A673 (cell line): Measurements from ENCODE around the gene DYNC2I2. TPM values are rescaled to one million over a fixed set of nuclear protein-coding genes. Genes with fewer than 3 reads are reported as not detected.

ENCODE experiments used
- BruUV-seq: library from RNA; stranded (reverse); fragments of 400-500 nt; replicated peaks from 2 replicates; lab custom pipeline; 2021; lab: Mats Ljungman, UMichigan
- CTCF ChIA-PET: fragments of 300-600 bp; sonication (Branson Sonifier 250); formaldehyde crosslinking; loops from one replicate; lab custom pipeline; 2022; ENCODE audit warnings: antibody characterized with exemption; lab: Charles Lee
- POLR2A ChIA-PET: fragments of 300-600 bp; sonication (Branson Sonifier 250); formaldehyde crosslinking; loops from one replicate; lab custom pipeline; 2022; ENCODE audit warnings: antibody characterized with exemption; ENCODE audit not compliant: low non-redundant PET; lab: Charles Lee
- DNase-seq: peaks from one replicate; pipeline ENCODE4 v3.0.0-alpha.2; 2015; ENCODE audit warnings: low spot score
- H3K27ac ChIP-seq: fragments of 200-600 bp; sonication (generic); 2 replicates; pipeline ENCODE4 v1.5.1; 2016; ENCODE audit warnings: mixed run types, low read depth, mild to moderate bottlenecking, mixed read lengths, antibody characterized with exemption, low read length; ENCODE audit not compliant: poor library complexity, severe bottlenecking
- H3K27me3 ChIP-seq: fragments of 200-600 bp; sonication (generic); replicated peaks from 2 replicates; pipeline ENCODE4 v1.6.1; 2017; ENCODE audit warnings: mixed run types, low read depth, mild to moderate bottlenecking, mixed read lengths, antibody characterized with exemption, low read length; ENCODE audit not compliant: insufficient read depth, poor library complexity
- H3K36me3 ChIP-seq: fragments of 200-600 bp; sonication (generic); 2 replicates; pipeline ENCODE4 v1.6.1; 2016; ENCODE audit warnings: mixed run types, mild to moderate bottlenecking, mixed read lengths, antibody characterized with exemption, low read length; ENCODE audit not compliant: insufficient read depth, poor library complexity, severe bottlenecking
- H3K4me1 ChIP-seq: fragments of 200-600 bp; sonication (generic); 2 replicates; pipeline ENCODE4 v1.6.1; 2017; ENCODE audit warnings: mixed run types, mild to moderate bottlenecking, mixed read lengths, antibody characterized with exemption, low read length; ENCODE audit not compliant: insufficient read depth, poor library complexity, severe bottlenecking
- H3K4me3 ChIP-seq: fragments of 200-600 bp; sonication (generic); 2 replicates; pipeline ENCODE4 v1.5.1; 2016; ENCODE audit warnings: low read depth, mixed run types, mild to moderate bottlenecking, mixed read lengths, low read length; ENCODE audit not compliant: poor library complexity, severe bottlenecking
- H3K9me3 ChIP-seq: fragments of 200-600 bp; sonication (generic); 2 replicates; pipeline ENCODE4 v1.6.1; 2016; ENCODE audit warnings: mixed run types, low read depth, mild to moderate bottlenecking, mixed read lengths, antibody characterized with exemption, low read length; ENCODE audit not compliant: poor library complexity, severe bottlenecking
- CTCF ChIP-seq: fragments of 300-800, 200-600 bp; sonication (generic); conservative IDR thresholded peaks from 2 replicates; pipeline ENCODE4 v1.5.1; 2017; ENCODE audit warnings: low read depth, mild to moderate bottlenecking, antibody characterized with exemption, low read length, moderate library complexity, mixed read lengths
- EZH2 ChIP-seq: fragments of 200-600 bp; sonication (generic); IDR thresholded peaks from 2 replicates; pipeline ENCODE4 v1.6.1; 2017; ENCODE audit warnings: borderline replicate concordance, low read depth, mild to moderate bottlenecking, mixed read lengths, antibody characterized with exemption, low read length; ENCODE audit not compliant: poor library complexity, severe bottlenecking
- intact Hi-C: fragments of 100-400 bp; cut with micrococcal nuclease; formaldehyde crosslinking; loops from one replicate; pipeline ENCODE4 v1.10.0; 2022; ENCODE audit not compliant: unreplicated experiment
- total RNA-seq: library from RNA; stranded (reverse); gene quantifications from 2 replicates; pipeline ENCODE4 v1.2.3, GENCODE V29; 2021

DYNC2I2 gene
- total RNA-seq, 1 experiment from 2014 or later: 135 TPM

DNA sequence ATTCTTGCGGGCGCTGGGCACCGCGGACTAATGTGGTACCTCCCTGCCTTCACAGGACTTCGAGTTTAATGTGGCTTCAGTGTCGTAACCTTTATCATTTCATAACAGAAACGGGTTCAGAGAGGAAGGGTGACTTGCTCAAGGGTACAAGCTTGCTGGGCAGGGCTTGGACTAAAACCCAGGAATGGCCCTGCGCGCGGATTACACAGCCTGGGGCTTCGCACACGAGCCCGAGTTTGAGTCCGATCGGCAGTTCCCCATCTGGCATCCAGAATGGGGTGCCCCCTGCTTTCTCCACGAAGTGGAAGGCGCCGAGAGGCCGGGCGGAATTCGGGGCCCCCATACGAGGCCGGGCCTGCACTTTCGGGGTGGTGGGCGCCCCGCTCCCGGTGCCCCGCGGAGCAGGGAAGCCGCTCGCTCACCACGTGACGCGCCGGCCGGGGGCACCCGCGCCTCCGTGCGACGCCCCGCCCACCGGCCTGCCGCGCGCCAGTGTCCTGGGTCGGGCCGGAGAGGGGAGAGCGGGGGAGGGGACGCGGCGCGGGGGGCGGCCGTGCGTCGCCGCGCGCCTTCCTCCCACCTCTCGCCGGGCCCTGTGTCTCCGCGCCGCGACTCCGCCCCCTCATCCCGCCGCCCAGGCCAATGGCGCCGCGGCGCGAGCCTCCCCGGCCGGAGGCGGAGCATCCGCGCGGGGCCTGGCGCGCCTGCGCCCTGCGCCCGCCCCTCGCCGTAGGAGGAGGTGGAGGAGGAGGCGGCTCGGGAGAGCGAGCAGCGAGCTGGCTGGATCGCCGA, 32.0 kb upstream of the DYNC2I2 start, which contains the start of gene SET:
TSS of gene SET (plus strand) at position 722 of the 792 bp plus-strand sequence. CDS start 361 bp downstream, outside the sequence.
- H3K4me3 ChIP-seq: peak within 1 kb of the TSS; percentile 93
- TF ChIP-seq CTCF: no peak
- TF ChIP-seq EZH2: no peak
- TSS peak; percentile 50 for BruUV-seq
- intact Hi-C loops: loop anchor here (5.0 kb wide), 1 partner anchor 136 kb away; the partner anchor contains the start of gene SPTAN1
- H3K27me3 ChIP-seq: no peaks in the 10 kb centered on the region
- H3K9me3 ChIP-seq: no peaks in the 10 kb centered on the region
- H3K4me1 ChIP-seq: peaks cover 29% of the 10 kb centered on the region
- ChIA-PET POLR2A (no interaction called here), CTCF (interaction anchor here (0.7 kb wide), 1 partner anchor 49 kb away, joined by 5 read pairs; no protein-coding TSS in a partner anchor)
- peak; percentile 98 for DNase-seq
- peak within 1 kb of the TSS; percentile 95 for H3K27ac ChIP-seq
- peaks cover 29% of the 10 kb centered on the region for H3K36me3 ChIP-seq

- Histone ChIP-seq H3K27ac (no peak overlapping the region), H3K4me1 (peaks cover 29% of the 10 kb centered on the region), H3K9me3 (no peaks in the 10 kb centered on the region), H3K4me3 (no peak overlapping the region), H3K36me3 (peaks cover 17% of the 10 kb centered on the region), H3K27me3 (no peaks in the 10 kb centered on the region)
- intact Hi-C loops: loop anchor here (5.0 kb wide), 1 partner anchor 135 kb away; the partner anchor contains the start of gene SPTAN1
- no peak for DNase-seq
- CTCF ChIA-PET: no interaction called here
- BruUV-seq: no TSS peak
- POLR2A ChIA-PET: no interaction called here
- TF ChIP-seq EZH2: no peak
- no peak for TF ChIP-seq CTCF
Observed at GRCh38 chr9:128687453-128687852, 30.8 kb upstream of the DYNC2I2 start.

DNA sequence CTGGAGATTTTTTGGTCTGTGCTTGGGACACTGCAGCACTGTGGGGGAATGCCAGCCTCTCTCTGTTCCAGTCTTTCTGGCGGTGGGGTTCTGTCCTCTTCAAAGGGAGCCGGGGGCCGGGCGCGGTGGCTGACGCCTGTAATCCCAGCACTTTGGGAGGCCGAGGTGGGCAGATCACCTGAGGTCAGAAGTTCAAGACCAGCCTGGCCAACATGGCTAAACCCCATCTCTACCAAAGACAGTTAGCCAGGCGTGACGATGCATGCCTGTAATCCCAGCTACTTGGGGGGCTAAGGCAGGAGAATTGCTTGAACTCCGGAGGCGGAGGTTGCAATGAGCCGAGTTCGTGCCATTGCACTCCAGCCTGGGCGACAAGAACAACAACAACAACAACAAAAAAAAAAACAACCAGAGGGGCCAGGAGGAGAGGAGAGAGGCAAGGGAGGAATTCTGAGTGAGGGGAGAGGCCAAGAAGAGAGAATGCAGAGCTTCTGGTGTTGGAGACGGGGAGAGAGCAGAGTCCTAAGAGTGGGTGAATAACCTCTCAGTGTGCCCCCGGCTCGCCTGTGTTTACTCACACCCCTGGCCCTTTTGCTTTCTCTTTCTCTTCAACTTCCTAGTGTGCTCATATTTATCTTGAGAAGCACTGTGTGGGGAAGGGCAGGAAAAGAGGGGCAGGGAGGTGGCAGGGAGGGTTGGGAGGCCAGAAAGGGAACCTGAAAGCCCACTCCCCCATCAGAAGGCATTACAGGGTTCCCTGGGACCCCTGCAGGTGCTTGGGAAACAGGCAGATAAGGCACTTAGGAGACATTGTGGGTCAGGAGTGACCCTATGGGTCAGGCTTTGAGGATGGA, 29.2 kb upstream of the DYNC2I2 start:
- Histone ChIP-seq H3K9me3 (no peaks in the 10 kb centered on the region), H3K27me3 (no peaks in the 10 kb centered on the region), H3K27ac (peak overlapping the region; percentile 71), H3K36me3 (peaks cover under 1% of the 10 kb centered on the region), H3K4me3 (peak overlapping the region; percentile 55), H3K4me1 (peaks cover 22% of the 10 kb centered on the region)
- CTCF ChIA-PET: no interaction called here
- intact Hi-C loops: loop anchor here (5.0 kb wide), 1 partner anchor 134 kb away; the partner anchor contains the start of gene SPTAN1
- TF ChIP-seq EZH2: no peak
- TF ChIP-seq CTCF: no peak
- no peak for DNase-seq
- POLR2A ChIA-PET: no interaction called here
- no TSS peak for BruUV-seq
